Measurements from ENCODE around the gene DDI2.

DDI2 gene

GRCh38 chr1:15678578-15678977, 61.3 kb downstream of the DDI2 start:
- H3K27ac ChIP-seq (ENCODE audit: low read depth, low read length): no peak overlapping the region
- no peaks in the 10 kb centered on the region for H3K36me3 ChIP-seq (ENCODE audit: control insufficient read depth, insufficient read depth, low read length)
- no peak overlapping the region for H3K9ac ChIP-seq (ENCODE audit: low read length)
- H3K27me3 ChIP-seq (ENCODE audit: control insufficient read depth, insufficient read depth, low read length): no peaks in the 10 kb centered on the region
- H3K4me1 ChIP-seq (ENCODE audit: control insufficient read depth, insufficient read depth, low read length): no peaks in the 10 kb centered on the region
- H3K4me3 ChIP-seq (ENCODE audit: low read length): no peak overlapping the region

- no peak overlapping the region for H3K9ac ChIP-seq (ENCODE audit: low read length)
- H3K27ac ChIP-seq (ENCODE audit: low read depth, low read length): no peak overlapping the region
- no peaks in the 10 kb centered on the region for H3K27me3 ChIP-seq (ENCODE audit: control insufficient read depth, insufficient read depth, low read length)
- no peak overlapping the region for H3K4me3 ChIP-seq (ENCODE audit: low read length)
- H3K4me1 ChIP-seq (ENCODE audit: control insufficient read depth, insufficient read depth, low read length): peaks cover 1% of the 10 kb centered on the region
- no peaks in the 10 kb centered on the region for H3K36me3 ChIP-seq (ENCODE audit: control insufficient read depth, insufficient read depth, low read length)
Measured at GRCh38 chr1:15680131-15680530, 62.9 kb downstream of the DDI2 start.

- Histone ChIP-seq H3K4me1 (ENCODE audit: control insufficient read depth, insufficient read depth, low read length) (peaks cover 3% of the 10 kb centered on the region), H3K27me3 (ENCODE audit: control insufficient read depth, insufficient read depth, low read length) (no peaks in the 10 kb centered on the region), H3K36me3 (ENCODE audit: control insufficient read depth, insufficient read depth, low read length) (no peaks in the 10 kb centered on the region), H3K4me3 (ENCODE audit: low read length) (no peak overlapping the region), H3K27ac (ENCODE audit: low read depth, low read length) (no peak overlapping the region), H3K9ac (ENCODE audit: low read length) (no peak overlapping the region)
Measured at GRCh38 chr1:15680561-15681348, 63.5 kb downstream of the DDI2 start.

GRCh38 chr1:15681349-15682292, 64.4 kb downstream of the DDI2 start:
- Histone ChIP-seq H3K4me1 (ENCODE audit: control insufficient read depth, insufficient read depth, low read length) (peaks cover 5% of the 10 kb centered on the region), H3K36me3 (ENCODE audit: control insufficient read depth, insufficient read depth, low read length) (no peaks in the 10 kb centered on the region), H3K27ac (ENCODE audit: low read depth, low read length) (no peak overlapping the region), H3K4me3 (ENCODE audit: low read length) (no peak overlapping the region), H3K27me3 (ENCODE audit: control insufficient read depth, insufficient read depth, low read length) (no peaks in the 10 kb centered on the region), H3K9ac (ENCODE audit: low read length) (no peak overlapping the region)

GRCh38 chr1:15682936-15683341, 65.7 kb downstream of the DDI2 start:
- Histone ChIP-seq H3K27me3 (ENCODE audit: control insufficient read depth, insufficient read depth, low read length) (no peaks in the 10 kb centered on the region), H3K9ac (ENCODE audit: low read length) (no peak overlapping the region), H3K4me1 (ENCODE audit: control insufficient read depth, insufficient read depth, low read length) (peaks cover 5% of the 10 kb centered on the region), H3K27ac (ENCODE audit: low read depth, low read length) (no peak overlapping the region), H3K4me3 (ENCODE audit: low read length) (no peak overlapping the region), H3K36me3 (ENCODE audit: control insufficient read depth, insufficient read depth, low read length) (no peaks in the 10 kb centered on the region)

GRCh38 chr1:15683345-15684039, 66.2 kb downstream of the DDI2 start:
- peak overlapping the region; percentile 88 for H3K4me3 ChIP-seq (ENCODE audit: low read length)
- H3K27me3 ChIP-seq (ENCODE audit: control insufficient read depth, insufficient read depth, low read length): no peaks in the 10 kb centered on the region
- H3K9ac ChIP-seq (ENCODE audit: low read length): peak overlapping the region; percentile 100
- no peaks in the 10 kb centered on the region for H3K36me3 ChIP-seq (ENCODE audit: control insufficient read depth, insufficient read depth, low read length)
- H3K4me1 ChIP-seq (ENCODE audit: control insufficient read depth, insufficient read depth, low read length): peaks cover 5% of the 10 kb centered on the region
- peak overlapping the region; percentile 92 for H3K27ac ChIP-seq (ENCODE audit: low read depth, low read length)

GRCh38 chr1:15684042-15684461, 66.8 kb downstream of the DDI2 start, which contains the start of gene PLEKHM2:
Gene PLEKHM2 (plus strand): TSS chr1:15684320. CDS start chr1:15684559, 239 bp downstream.
- H3K27ac ChIP-seq (ENCODE audit: low read depth, low read length): peak within 1 kb of the TSS; percentile 92
- H3K4me1 ChIP-seq (ENCODE audit: control insufficient read depth, insufficient read depth, low read length): peaks cover 5% of the 10 kb centered on the region
- H3K36me3 ChIP-seq (ENCODE audit: control insufficient read depth, insufficient read depth, low read length): no peaks in the 10 kb centered on the region
- no peaks in the 10 kb centered on the region for H3K27me3 ChIP-seq (ENCODE audit: control insufficient read depth, insufficient read depth, low read length)
- H3K4me3 ChIP-seq (ENCODE audit: low read length): peak within 1 kb of the TSS; percentile 88
- peak within 1 kb of the TSS; percentile 100 for H3K9ac ChIP-seq (ENCODE audit: low read length)

GRCh38 chr1:15684468-15685291, 67.4 kb downstream of the DDI2 start:
- H3K27ac ChIP-seq (ENCODE audit: low read depth, low read length): peak overlapping the region; percentile 80
- H3K4me3 ChIP-seq (ENCODE audit: low read length): peak overlapping the region; percentile 87
- no peaks in the 10 kb centered on the region for H3K27me3 ChIP-seq (ENCODE audit: control insufficient read depth, insufficient read depth, low read length)
- peaks cover 5% of the 10 kb centered on the region for H3K4me1 ChIP-seq (ENCODE audit: control insufficient read depth, insufficient read depth, low read length)
- no peaks in the 10 kb centered on the region for H3K36me3 ChIP-seq (ENCODE audit: control insufficient read depth, insufficient read depth, low read length)
- peak overlapping the region; percentile 77 for H3K9ac ChIP-seq (ENCODE audit: low read length)

- Histone ChIP-seq H3K4me3 (ENCODE audit: low read length) (peak overlapping the region; percentile 37), H3K36me3 (ENCODE audit: control insufficient read depth, insufficient read depth, low read length) (no peaks in the 10 kb centered on the region), H3K27me3 (ENCODE audit: control insufficient read depth, insufficient read depth, low read length) (no peaks in the 10 kb centered on the region), H3K4me1 (ENCODE audit: control insufficient read depth, insufficient read depth, low read length) (peaks cover 5% of the 10 kb centered on the region), H3K9ac (ENCODE audit: low read length) (no peak overlapping the region), H3K27ac (ENCODE audit: low read depth, low read length) (no peak overlapping the region)
Measured at GRCh38 chr1:15685820-15686219, 68.6 kb downstream of the DDI2 start.

GRCh38 chr1:15687446-15687845, 70.2 kb downstream of the DDI2 start:
- Histone ChIP-seq H3K27me3 (ENCODE audit: control insufficient read depth, insufficient read depth, low read length) (no peaks in the 10 kb centered on the region), H3K36me3 (ENCODE audit: control insufficient read depth, insufficient read depth, low read length) (no peaks in the 10 kb centered on the region), H3K27ac (ENCODE audit: low read depth, low read length) (no peak overlapping the region), H3K9ac (ENCODE audit: low read length) (no peak overlapping the region), H3K4me3 (ENCODE audit: low read length) (no peak overlapping the region), H3K4me1 (ENCODE audit: control insufficient read depth, insufficient read depth, low read length) (peaks cover 5% of the 10 kb centered on the region)

GRCh38 chr1:15690317-15690716, 73.1 kb downstream of the DDI2 start:
- H3K4me3 ChIP-seq (ENCODE audit: low read length): no peak overlapping the region
- no peak overlapping the region for H3K9ac ChIP-seq (ENCODE audit: low read length)
- H3K4me1 ChIP-seq (ENCODE audit: control insufficient read depth, insufficient read depth, low read length): peaks cover 3% of the 10 kb centered on the region
- H3K27ac ChIP-seq (ENCODE audit: low read depth, low read length): no peak overlapping the region
- no peaks in the 10 kb centered on the region for H3K27me3 ChIP-seq (ENCODE audit: control insufficient read depth, insufficient read depth, low read length)
- no peaks in the 10 kb centered on the region for H3K36me3 ChIP-seq (ENCODE audit: control insufficient read depth, insufficient read depth, low read length)

All from rectal smooth muscle tissue (tissue), 1 donor.